NCI-H510A treated with DMSO at 0.1 percent for 48 hours (cell line): ENCODE data around the gene EPHB6.

Experiments used
- DNase-seq: peaks from one replicate; lab custom pipeline; 2025; lab: John Stamatoyannopoulos, UW

Gene EPHB6, protein sequence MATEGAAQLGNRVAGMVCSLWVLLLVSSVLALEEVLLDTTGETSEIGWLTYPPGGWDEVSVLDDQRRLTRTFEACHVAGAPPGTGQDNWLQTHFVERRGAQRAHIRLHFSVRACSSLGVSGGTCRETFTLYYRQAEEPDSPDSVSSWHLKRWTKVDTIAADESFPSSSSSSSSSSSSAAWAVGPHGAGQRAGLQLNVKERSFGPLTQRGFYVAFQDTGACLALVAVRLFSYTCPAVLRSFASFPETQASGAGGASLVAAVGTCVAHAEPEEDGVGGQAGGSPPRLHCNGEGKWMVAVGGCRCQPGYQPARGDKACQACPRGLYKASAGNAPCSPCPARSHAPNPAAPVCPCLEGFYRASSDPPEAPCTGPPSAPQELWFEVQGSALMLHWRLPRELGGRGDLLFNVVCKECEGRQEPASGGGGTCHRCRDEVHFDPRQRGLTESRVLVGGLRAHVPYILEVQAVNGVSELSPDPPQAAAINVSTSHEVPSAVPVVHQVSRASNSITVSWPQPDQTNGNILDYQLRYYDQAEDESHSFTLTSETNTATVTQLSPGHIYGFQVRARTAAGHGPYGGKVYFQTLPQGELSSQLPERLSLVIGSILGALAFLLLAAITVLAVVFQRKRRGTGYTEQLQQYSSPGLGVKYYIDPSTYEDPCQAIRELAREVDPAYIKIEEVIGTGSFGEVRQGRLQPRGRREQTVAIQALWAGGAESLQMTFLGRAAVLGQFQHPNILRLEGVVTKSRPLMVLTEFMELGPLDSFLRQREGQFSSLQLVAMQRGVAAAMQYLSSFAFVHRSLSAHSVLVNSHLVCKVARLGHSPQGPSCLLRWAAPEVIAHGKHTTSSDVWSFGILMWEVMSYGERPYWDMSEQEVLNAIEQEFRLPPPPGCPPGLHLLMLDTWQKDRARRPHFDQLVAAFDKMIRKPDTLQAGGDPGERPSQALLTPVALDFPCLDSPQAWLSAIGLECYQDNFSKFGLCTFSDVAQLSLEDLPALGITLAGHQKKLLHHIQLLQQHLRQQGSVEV

GRCh38 chr7:142854372-142855113, at the start of gene EPHB6:
EPHB6 (plus strand) TSS chr7:142855076; CDS start chr7:142863228, 8,152 bp downstream.
- DNase-seq: no peak

DNA sequence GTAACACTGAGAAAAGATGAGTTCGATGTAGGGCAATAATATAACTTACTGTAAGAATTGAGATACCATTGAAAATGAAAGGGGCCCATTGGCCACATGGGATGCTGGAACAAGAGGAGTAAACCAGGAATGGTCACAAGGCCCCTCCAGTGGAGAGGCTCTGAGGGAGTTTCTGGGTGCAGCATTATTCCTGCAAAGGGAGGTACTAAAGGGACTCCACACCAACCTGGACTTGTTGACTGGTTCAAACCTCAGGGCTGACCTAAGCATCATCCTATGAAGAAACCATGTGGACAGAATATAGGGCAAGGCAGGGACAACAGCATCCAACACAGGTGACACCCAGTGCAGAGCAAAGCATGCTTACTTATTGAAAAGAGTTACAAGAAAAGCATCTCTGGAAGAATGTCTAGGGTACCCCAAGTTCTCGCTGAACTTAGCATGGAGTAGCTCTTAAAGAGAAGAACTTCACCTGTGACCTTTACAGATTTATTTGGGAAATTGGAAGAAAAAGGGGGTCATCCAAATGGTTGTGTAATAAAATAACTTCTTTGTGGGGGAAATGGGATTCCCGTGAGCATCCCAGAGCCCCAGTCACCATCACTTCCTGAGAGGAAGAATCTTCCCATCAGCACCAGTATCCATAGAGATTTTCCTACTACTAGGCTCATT, 49.4 kb upstream of the EPHB6 start:
- no peak for DNase-seq

- DNase-seq: no peak
These were observed 48.9 kb upstream of the EPHB6 start for GRCh38 chr7:142806022-142806356.

GRCh38 chr7:142806957-142807356, 47.9 kb upstream of the EPHB6 start:
- no peak for DNase-seq

DNA sequence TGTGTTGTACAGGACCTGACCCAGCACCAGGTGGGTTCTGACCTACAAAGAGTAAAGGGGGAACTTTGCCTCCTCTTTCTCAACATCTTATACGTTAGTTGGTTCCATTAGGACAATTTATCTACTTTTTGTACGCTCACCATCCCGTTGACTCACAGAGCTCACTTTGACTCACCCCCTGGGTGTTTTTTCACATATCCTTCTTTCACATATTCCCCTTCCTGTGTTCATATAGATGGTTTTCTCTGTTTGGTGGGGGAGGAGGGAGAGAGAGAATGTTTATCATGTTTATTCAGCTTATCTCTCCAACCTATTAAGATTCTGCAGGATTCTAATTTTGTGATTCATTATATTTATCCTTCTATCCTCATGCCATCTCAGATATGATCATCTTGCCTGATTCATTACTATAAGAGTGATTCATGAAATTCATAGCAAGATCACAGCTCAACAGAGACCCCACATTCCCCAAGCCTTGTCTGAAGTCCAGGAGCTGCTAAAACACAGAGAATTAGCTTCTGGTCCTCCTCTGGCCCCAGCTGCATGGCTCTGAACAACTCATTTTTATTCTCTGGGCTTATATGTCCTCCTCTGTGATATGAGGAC, 46.9 kb upstream of the EPHB6 start:
- no peak for DNase-seq

GRCh38 chr7:142808461-142808801, 46.4 kb upstream of the EPHB6 start:
- no peak for DNase-seq

DNA sequence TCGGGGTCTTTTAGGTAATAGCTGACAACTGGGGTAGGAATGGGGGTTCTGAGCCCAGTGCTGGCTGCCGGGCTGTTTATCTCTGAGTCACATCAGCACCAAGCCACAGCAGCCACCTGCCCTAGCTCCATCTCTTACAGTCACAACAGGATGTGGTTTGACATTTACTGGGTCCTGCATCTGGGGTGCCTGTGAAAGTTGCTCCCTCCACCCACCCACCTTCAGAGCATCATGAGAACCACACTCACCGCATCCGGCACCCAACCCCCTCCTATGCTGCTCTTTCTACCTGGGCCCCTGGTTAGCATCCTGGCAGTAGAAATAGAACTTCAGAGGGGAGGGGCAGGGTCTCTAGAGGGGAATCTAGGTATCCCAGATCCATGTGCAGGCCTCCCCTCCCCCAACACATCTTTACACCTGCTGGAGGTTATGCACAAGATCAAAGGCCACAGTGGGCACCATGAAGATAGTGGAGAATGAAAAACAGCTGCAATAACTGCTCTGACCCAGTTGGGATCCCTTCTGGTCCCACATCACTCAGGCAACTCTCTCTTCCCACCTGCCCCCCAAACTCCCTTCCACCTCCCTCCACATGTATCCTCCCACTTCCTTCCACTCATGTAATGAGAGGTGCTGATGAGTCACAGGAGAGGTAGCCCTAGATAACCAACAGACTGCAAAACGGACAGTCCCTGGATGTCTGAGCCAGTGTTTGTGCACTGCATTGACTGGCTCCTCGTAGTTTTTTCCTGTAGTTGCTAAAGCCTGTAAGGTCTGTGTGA, 45.9 kb upstream of the EPHB6 start:
- no peak for DNase-seq

- DNase-seq: no peak
These were observed 45.2 kb upstream of the EPHB6 start for GRCh38 chr7:142809671-142810070.

GRCh38 chr7:142811154-142811737, 43.6 kb upstream of the EPHB6 start:
- DNase-seq: no peak

DNA sequence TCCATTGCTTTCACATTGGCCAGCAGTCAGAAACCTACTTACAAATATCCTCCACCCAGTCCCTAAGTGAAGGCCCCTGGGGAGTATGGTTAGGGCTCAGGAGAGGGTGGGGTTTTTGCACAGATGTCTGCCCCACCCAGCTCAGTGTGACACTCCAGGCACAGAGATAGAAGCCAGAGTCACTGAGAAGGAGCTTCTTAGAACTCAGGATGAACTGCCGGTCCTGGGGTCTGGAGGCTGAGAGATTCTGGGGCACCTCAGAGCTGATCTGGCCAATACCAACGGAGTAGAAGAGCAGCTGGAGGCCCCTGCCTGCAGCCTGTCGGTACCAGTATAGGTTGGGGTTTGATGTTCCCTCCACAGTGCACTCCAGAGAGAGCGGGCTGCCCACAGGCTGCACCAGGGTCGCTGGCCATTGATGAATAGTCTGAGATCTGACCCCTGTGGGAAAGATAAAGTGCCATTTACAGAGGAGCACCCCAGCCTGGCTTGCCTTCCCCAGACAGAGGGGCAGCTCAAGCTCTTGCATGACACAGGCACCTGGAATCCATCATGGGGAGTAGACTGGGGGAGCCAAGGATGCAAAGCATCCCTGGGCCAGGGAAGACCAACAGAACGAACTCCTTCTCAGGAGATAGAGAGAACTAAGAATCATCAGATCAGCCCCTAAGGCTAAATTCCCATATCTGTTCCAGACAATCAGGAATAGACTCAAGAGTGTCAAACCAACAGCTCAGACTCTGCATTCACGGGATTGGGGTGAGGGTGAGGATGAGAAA, 42.2 kb upstream of the EPHB6 start:
- DNase-seq: no peak

DNA sequence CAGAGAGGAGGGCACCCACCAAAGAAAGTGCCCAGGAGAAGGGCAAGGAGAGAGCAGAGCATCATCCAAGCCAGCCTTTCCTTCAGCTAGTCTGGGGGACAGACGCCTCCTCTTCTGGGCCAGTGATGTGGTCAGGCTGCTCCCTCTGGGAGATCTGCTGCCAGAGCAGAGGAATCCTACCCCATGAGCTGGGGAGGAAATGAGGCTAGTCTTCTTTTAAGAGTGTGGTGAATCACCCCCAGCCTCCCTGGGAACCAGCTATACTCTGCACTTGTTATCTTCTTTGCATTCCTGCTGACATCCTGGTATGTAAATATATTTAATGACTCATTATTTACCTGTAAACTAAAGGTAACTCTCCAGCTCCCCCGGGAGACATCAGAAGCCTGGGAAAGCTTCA, 41.6 kb upstream of the EPHB6 start:
- no peak for DNase-seq

GRCh38 chr7:142813699-142814098, 41.2 kb upstream of the EPHB6 start:
- no peak for DNase-seq

GRCh38 chr7:142814451-142814850, 40.4 kb upstream of the EPHB6 start:
- DNase-seq: no peak

GRCh38 chr7:142815134-142815533, 39.7 kb upstream of the EPHB6 start:
- DNase-seq: no peak

GRCh38 chr7:142817506-142817905, 37.4 kb upstream of the EPHB6 start:
- no peak for DNase-seq

- no peak for DNase-seq
These were observed 35.3 kb upstream of the EPHB6 start for GRCh38 chr7:142819530-142819929.

GRCh38 chr7:142822714-142823113, 32.2 kb upstream of the EPHB6 start:
- DNase-seq: no peak

GRCh38 chr7:142827951-142828500, 26.9 kb upstream of the EPHB6 start:
- DNase-seq: no peak

DNA sequence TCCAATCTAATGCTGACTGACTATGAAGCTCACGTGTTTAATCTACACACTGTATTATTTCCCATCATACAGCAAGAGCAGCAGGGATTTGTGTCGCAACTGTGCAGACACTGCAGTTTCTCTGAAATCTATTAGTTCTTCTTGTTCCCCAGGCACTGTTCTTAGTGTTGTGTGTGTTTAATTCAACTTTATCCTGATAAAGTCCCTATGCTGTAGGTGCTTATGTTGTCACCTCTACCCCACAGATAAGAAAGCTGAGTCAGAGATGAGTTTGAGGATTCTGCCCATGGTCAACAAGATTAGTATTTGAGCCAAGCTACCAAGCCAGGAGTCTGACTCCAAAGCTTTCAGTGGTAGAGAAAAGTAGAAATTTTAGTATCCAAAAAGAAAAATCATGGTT, 22.5 kb upstream of the EPHB6 start:
- no peak for DNase-seq
